GM23338 (cell line): Measurements from ENCODE around the gene ORC2. TPM values are rescaled to one million over a fixed set of nuclear protein-coding genes. Genes with fewer than 3 reads are reported as not detected.

Experiments used
- ATAC-seq: fragments of 200-7000 bp; cut with Tn5 transposase; 3 replicates; pipeline ENCODE4 v1.9.1; 2020
- DNase-seq: peaks from one replicate; pipeline ENCODE4 v3.0.0-alpha.2; 2015; ENCODE audit warnings: low spot score
- H2AFZ ChIP-seq: fragments of 200-600 bp; sonication (generic); 2 replicates; pipeline ENCODE4 v1.8.0; 2016; ENCODE audit warnings: antibody characterized with exemption, mild to moderate bottlenecking, moderate library complexity
- H3F3A ChIP-seq: fragments of 200-600 bp; sonication (generic); replicated peaks from 2 replicates; pipeline ENCODE4 v1.8.0; 2017; ENCODE audit warnings: antibody characterized with exemption, mixed run types, low read depth
- H3K27ac ChIP-seq: fragments of 200-600 bp; sonication (generic); 2 replicates; pipeline ENCODE4 v1.6.1; 2016; ENCODE audit warnings: low read depth
- H3K27me3 ChIP-seq: fragments of 200-600 bp; sonication (generic); 2 replicates; pipeline ENCODE4 v1.8.0; 2016; ENCODE audit warnings: mild to moderate bottlenecking, mixed run types, moderate library complexity; ENCODE audit not compliant: insufficient read depth
- H3K36me3 ChIP-seq: fragments of 200-600 bp; sonication (generic); 2 replicates; pipeline ENCODE4 v1.8.0; 2016; ENCODE audit warnings: mild to moderate bottlenecking; ENCODE audit not compliant: insufficient read depth
- H3K4me1 ChIP-seq: fragments of 200-600 bp; sonication (generic); 2 replicates; pipeline ENCODE4 v1.8.0; 2016; ENCODE audit warnings: mild to moderate bottlenecking, moderate library complexity; ENCODE audit not compliant: insufficient read depth
- H3K4me2 ChIP-seq: fragments of 200-600 bp; sonication (generic); 2 replicates; pipeline ENCODE4 v1.7.1; 2017; ENCODE audit warnings: mixed run types
- H3K4me3 ChIP-seq: fragments of 200-600 bp; sonication (generic); 2 replicates; pipeline ENCODE4 v1.6.1; 2016; ENCODE audit warnings: mixed run types
- H3K79me2 ChIP-seq: fragments of 200-600 bp; sonication (generic); replicated peaks from 2 replicates; pipeline ENCODE4 v1.8.0; 2017; ENCODE audit warnings: mild to moderate bottlenecking; ENCODE audit not compliant: insufficient read depth
- H3K9me2 ChIP-seq: fragments of 200-600 bp; sonication (generic); 2 replicates; pipeline ENCODE4 v1.8.0; 2017; ENCODE audit not compliant: insufficient read depth
- H4K20me1 ChIP-seq: fragments of 200-600 bp; sonication (generic); replicated peaks from 2 replicates; pipeline ENCODE4 v1.8.0; 2017; ENCODE audit warnings: mild to moderate bottlenecking; ENCODE audit not compliant: insufficient read depth
- H3K27ac Mint-ChIP-seq: 2 replicates; pipeline ENCODE4 v1.8.0; 2020; ENCODE audit warnings: inconsistent platforms, mild to moderate bottlenecking, moderate library complexity, mixed read lengths
- H3K27me3 Mint-ChIP-seq: 3 replicates; pipeline ENCODE4 v1.8.0; 2022; ENCODE audit warnings: low read depth, mild to moderate bottlenecking, moderate library complexity, mixed read lengths, inconsistent platforms; ENCODE audit not compliant: insufficient read depth, poor library complexity
- H3K36me3 Mint-ChIP-seq: 3 replicates; pipeline ENCODE4 v1.8.0; 2021; ENCODE audit warnings: low read depth, mild to moderate bottlenecking, inconsistent platforms, moderate library complexity, mixed read lengths
- H3K4me1 Mint-ChIP-seq: 3 replicates; pipeline ENCODE4 v1.8.0; 2020; ENCODE audit warnings: mild to moderate bottlenecking, inconsistent platforms, mixed read lengths
- H3K4me3 Mint-ChIP-seq: 3 replicates; pipeline ENCODE4 v1.8.0; 2021; ENCODE audit warnings: moderate library complexity, mild to moderate bottlenecking, inconsistent platforms, mixed read lengths
- H3K9me3 Mint-ChIP-seq: 3 replicates; pipeline ENCODE4 v1.8.0; 2020; ENCODE audit warnings: moderate library complexity, mild to moderate bottlenecking, inconsistent platforms, mixed read lengths
- CREB1 ChIP-seq: fragments of 250-450 bp; sonication (Bioruptor Pico); IDR thresholded peaks from 2 replicates; pipeline ENCODE4 v1.5.0; 2020; ENCODE audit warnings: low read depth, mild to moderate bottlenecking, moderate library complexity
- EZH2 ChIP-seq: fragments of 200-600 bp; sonication (generic); IDR thresholded peaks from one replicate; pipeline ENCODE4 v1.8.0; 2017; ENCODE audit warnings: antibody characterized with exemption, mild to moderate bottlenecking, low read depth; ENCODE audit not compliant: unreplicated experiment
- EZH2phosphoT487 ChIP-seq: fragments of 200-600 bp; sonication (generic); IDR thresholded peaks from one replicate; pipeline ENCODE4 v1.8.1; 2018; ENCODE audit warnings: antibody characterized with exemption; ENCODE audit not compliant: unreplicated experiment
- JUNB ChIP-seq: IDR thresholded peaks from one replicate; pipeline ENCODE4 v1.6.1; 2016; ENCODE audit warnings: antibody characterized with exemption; ENCODE audit not compliant: unreplicated experiment
- NANOG ChIP-seq: IDR thresholded peaks from 2 replicates; pipeline ENCODE4 v1.6.1; 2016; ENCODE audit warnings: antibody characterized with exemption, borderline replicate concordance
- POLR2AphosphoS5 ChIP-seq: IDR thresholded peaks from 2 replicates; pipeline ENCODE4 v1.6.1; 2016; ENCODE audit warnings: antibody characterized with exemption, low read depth
- STAT1 ChIP-seq: IDR thresholded peaks from one replicate; pipeline ENCODE4 v1.6.1; 2016; ENCODE audit warnings: antibody characterized with exemption; ENCODE audit not compliant: unreplicated experiment
- ZNF114 ChIP-seq: fragments of 250-450 bp; sonication (Bioruptor Pico); IDR thresholded peaks from 2 replicates; pipeline ENCODE4 v1.5.0; 2020; ENCODE audit warnings: mild to moderate bottlenecking, moderate library complexity
- ZNF331 ChIP-seq: fragments of 250-450 bp; sonication (Bioruptor Pico); IDR thresholded peaks from 2 replicates; pipeline ENCODE4 v1.5.0; 2020; ENCODE audit warnings: low read depth, mild to moderate bottlenecking, moderate library complexity
- polyA plus RNA-seq: library from polyadenylated mRNA; unstranded; fragments of >200 nt; fragmentation: Nextera tagmentation; extraction: Ambion mirVana; gene quantifications from 2 replicates; pipeline ENCODE4 v1.2.1, GENCODE V29; 2016
- total RNA-seq: library from RNA; depleted of rRNA; stranded (reverse); fragments of >200 nt; shearing (Covaris generic); gene quantifications from 2 replicates; pipeline ENCODE4 v1.2.3, GENCODE V29; 2014
- TF ChIP-seq, protein P1 (sequence below): fragments of 250-450 bp; sonication (Bioruptor Pico); IDR thresholded peaks from 2 replicates; pipeline ENCODE4 v1.5.0; 2020; ENCODE audit warnings: mild to moderate bottlenecking, moderate library complexity
- TF ChIP-seq, protein P2 (sequence below): IDR thresholded peaks from 2 replicates; pipeline ENCODE4 v1.6.1; 2016; ENCODE audit warnings: antibody characterized with exemption
- TF ChIP-seq, protein P3 (sequence below): IDR thresholded peaks from one replicate; pipeline ENCODE4 v1.6.1; 2018; ENCODE audit warnings: antibody characterized with exemption; ENCODE audit not compliant: unreplicated experiment
- TF ChIP-seq, protein P4 (sequence below), 2 experiments: fragments of 200-600 bp in 1 of 2; sonication (generic) in 1 of 2; conservative IDR thresholded peaks; 2 replicates each; pipeline versions ENCODE4 v1.5.1 to v1.6.1; 2016 to 2017; ENCODE audit warnings: antibody characterized with exemption in 2 of 2, low read depth in 2 of 2, mild to moderate bottlenecking in 2 of 2, moderate library complexity in 1 of 2

The ORC2 gene
- total and polyA plus RNA-seq, 2 experiments from 2014 or later = 26.1 to 42.0 TPM

DNA sequence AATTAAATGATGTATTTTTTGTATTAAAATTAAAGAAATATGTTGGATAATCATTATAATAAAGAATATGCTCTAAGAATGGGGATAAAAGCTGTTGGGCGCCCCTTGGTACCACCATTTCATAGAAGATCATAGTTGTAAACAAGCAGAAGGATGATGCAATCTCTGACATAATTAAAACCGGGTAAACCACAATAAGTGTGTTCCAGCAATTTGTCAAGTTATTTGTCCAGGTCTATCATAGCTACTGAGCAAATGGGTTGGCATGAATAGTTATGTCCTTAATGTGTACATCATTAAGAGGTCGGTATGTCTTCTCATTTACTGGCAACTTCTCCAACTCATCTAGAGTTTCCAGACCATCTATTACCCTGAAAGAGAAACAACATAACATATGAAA lies 92.3 kb downstream of the ORC2 start:
- Histone ChIP-seq H3K36me3 (peaks cover 3% of the 10 kb centered on the region; the same call in 1 of the 2 replicates), H3K4me2 (no peak overlapping the region), H3K27me3 (no peaks in the 10 kb centered on the region), H4K20me1 (no peaks in the 10 kb centered on the region; the same call in 1 of the 2 replicates), H3K79me2 (no peaks in the 10 kb centered on the region), H3K4me1 (no peaks in the 10 kb centered on the region), H2AFZ (no peak overlapping the region), H3K27ac (no peak overlapping the region), H3K9me2 (no peaks in the 10 kb centered on the region), H3F3A (no peaks in the 10 kb centered on the region), H3K4me3 (no peak overlapping the region)
- TF ChIP-seq, protein P1, sequence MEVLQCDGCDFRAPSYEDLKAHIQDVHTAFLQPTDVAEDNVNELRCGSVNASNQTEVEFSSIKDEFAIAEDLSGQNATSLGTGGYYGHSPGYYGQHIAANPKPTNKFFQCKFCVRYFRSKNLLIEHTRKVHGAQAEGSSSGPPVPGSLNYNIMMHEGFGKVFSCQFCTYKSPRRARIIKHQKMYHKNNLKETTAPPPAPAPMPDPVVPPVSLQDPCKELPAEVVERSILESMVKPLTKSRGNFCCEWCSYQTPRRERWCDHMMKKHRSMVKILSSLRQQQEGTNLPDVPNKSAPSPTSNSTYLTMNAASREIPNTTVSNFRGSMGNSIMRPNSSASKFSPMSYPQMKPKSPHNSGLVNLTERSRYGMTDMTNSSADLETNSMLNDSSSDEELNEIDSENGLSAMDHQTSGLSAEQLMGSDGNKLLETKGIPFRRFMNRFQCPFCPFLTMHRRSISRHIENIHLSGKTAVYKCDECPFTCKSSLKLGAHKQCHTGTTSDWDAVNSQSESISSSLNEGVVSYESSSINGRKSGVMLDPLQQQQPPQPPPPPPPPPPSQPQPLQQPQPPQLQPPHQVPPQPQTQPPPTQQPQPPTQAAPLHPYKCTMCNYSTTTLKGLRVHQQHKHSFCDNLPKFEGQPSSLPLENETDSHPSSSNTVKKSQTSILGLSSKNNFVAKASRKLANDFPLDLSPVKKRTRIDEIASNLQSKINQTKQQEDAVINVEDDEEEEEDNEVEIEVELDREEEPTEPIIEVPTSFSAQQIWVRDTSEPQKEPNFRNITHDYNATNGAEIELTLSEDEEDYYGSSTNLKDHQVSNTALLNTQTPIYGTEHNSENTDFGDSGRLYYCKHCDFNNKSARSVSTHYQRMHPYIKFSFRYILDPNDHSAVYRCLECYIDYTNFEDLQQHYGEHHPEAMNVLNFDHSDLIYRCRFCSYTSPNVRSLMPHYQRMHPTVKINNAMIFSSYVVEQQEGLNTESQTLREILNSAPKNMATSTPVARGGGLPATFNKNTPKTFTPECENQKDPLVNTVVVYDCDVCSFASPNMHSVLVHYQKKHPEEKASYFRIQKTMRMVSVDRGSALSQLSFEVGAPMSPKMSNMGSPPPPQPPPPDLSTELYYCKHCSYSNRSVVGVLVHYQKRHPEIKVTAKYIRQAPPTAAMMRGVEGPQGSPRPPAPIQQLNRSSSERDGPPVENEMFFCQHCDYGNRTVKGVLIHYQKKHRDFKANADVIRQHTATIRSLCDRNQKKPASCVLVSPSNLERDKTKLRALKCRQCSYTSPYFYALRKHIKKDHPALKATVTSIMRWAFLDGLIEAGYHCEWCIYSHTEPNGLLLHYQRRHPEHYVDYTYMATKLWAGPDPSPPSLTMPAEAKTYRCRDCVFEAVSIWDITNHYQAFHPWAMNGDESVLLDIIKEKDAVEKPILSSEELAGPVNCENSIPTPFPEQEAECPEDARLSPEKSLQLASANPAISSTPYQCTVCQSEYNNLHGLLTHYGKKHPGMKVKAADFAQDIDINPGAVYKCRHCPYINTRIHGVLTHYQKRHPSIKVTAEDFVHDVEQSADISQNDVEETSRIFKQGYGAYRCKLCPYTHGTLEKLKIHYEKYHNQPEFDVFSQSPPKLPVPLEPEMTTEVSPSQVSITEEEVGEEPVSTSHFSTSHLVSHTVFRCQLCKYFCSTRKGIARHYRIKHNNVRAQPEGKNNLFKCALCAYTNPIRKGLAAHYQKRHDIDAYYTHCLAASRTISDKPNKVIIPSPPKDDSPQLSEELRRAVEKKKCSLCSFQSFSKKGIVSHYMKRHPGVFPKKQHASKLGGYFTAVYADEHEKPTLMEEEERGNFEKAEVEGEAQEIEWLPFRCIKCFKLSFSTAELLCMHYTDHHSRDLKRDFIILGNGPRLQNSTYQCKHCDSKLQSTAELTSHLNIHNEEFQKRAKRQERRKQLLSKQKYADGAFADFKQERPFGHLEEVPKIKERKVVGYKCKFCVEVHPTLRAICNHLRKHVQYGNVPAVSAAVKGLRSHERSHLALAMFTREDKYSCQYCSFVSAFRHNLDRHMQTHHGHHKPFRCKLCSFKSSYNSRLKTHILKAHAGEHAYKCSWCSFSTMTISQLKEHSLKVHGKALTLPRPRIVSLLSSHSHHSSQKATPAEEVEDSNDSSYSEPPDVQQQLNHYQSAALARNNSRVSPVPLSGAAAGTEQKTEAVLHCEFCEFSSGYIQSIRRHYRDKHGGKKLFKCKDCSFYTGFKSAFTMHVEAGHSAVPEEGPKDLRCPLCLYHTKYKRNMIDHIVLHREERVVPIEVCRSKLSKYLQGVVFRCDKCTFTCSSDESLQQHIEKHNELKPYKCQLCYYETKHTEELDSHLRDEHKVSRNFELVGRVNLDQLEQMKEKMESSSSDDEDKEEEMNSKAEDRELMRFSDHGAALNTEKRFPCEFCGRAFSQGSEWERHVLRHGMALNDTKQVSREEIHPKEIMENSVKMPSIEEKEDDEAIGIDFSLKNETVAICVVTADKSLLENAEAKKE (CRISPR knock-in tag) = no peak
- no peak for TF ChIP-seq EZH2phosphoT487
- TF ChIP-seq POLR2AphosphoS5 = no peak
- no peak for TF ChIP-seq STAT1
- TF ChIP-seq, protein P2, sequence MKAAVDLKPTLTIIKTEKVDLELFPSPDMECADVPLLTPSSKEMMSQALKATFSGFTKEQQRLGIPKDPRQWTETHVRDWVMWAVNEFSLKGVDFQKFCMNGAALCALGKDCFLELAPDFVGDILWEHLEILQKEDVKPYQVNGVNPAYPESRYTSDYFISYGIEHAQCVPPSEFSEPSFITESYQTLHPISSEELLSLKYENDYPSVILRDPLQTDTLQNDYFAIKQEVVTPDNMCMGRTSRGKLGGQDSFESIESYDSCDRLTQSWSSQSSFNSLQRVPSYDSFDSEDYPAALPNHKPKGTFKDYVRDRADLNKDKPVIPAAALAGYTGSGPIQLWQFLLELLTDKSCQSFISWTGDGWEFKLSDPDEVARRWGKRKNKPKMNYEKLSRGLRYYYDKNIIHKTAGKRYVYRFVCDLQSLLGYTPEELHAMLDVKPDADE = no peak
- TF ChIP-seq ZNF114 = no peak
- TF ChIP-seq, protein P3, sequence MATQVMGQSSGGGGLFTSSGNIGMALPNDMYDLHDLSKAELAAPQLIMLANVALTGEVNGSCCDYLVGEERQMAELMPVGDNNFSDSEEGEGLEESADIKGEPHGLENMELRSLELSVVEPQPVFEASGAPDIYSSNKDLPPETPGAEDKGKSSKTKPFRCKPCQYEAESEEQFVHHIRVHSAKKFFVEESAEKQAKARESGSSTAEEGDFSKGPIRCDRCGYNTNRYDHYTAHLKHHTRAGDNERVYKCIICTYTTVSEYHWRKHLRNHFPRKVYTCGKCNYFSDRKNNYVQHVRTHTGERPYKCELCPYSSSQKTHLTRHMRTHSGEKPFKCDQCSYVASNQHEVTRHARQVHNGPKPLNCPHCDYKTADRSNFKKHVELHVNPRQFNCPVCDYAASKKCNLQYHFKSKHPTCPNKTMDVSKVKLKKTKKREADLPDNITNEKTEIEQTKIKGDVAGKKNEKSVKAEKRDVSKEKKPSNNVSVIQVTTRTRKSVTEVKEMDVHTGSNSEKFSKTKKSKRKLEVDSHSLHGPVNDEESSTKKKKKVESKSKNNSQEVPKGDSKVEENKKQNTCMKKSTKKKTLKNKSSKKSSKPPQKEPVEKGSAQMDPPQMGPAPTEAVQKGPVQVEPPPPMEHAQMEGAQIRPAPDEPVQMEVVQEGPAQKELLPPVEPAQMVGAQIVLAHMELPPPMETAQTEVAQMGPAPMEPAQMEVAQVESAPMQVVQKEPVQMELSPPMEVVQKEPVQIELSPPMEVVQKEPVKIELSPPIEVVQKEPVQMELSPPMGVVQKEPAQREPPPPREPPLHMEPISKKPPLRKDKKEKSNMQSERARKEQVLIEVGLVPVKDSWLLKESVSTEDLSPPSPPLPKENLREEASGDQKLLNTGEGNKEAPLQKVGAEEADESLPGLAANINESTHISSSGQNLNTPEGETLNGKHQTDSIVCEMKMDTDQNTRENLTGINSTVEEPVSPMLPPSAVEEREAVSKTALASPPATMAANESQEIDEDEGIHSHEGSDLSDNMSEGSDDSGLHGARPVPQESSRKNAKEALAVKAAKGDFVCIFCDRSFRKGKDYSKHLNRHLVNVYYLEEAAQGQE = no peak
- TF ChIP-seq ZNF331 (CRISPR knock-in tag) = no peak
- TF ChIP-seq, protein P4, sequence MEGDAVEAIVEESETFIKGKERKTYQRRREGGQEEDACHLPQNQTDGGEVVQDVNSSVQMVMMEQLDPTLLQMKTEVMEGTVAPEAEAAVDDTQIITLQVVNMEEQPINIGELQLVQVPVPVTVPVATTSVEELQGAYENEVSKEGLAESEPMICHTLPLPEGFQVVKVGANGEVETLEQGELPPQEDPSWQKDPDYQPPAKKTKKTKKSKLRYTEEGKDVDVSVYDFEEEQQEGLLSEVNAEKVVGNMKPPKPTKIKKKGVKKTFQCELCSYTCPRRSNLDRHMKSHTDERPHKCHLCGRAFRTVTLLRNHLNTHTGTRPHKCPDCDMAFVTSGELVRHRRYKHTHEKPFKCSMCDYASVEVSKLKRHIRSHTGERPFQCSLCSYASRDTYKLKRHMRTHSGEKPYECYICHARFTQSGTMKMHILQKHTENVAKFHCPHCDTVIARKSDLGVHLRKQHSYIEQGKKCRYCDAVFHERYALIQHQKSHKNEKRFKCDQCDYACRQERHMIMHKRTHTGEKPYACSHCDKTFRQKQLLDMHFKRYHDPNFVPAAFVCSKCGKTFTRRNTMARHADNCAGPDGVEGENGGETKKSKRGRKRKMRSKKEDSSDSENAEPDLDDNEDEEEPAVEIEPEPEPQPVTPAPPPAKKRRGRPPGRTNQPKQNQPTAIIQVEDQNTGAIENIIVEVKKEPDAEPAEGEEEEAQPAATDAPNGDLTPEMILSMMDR (conservative IDR thresholded peaks at IDR 0.05; ENCODE audit: low read depth in 2 of 2) = no peak
- TF ChIP-seq JUNB = no peak
- no peak for TF ChIP-seq EZH2
- TF ChIP-seq NANOG = no peak
- TF ChIP-seq CREB1 = no peak
- Mint-ChIP-seq H3K27ac (no peak overlapping the region), H3K4me3 (no peak overlapping the region), H3K9me3 (no peaks in the 10 kb centered on the region), H3K36me3 (peaks cover 37% of the 10 kb centered on the region; the same call in 2 of the 3 replicates), H3K4me1 (no peaks in the 10 kb centered on the region), H3K27me3 (peaks cover 3% of the 10 kb centered on the region)
- DNase-seq (no peak), ATAC-seq (no peak)
